Measurements from ENCODE around the gene SHOX.

The SHOX gene

DNA sequence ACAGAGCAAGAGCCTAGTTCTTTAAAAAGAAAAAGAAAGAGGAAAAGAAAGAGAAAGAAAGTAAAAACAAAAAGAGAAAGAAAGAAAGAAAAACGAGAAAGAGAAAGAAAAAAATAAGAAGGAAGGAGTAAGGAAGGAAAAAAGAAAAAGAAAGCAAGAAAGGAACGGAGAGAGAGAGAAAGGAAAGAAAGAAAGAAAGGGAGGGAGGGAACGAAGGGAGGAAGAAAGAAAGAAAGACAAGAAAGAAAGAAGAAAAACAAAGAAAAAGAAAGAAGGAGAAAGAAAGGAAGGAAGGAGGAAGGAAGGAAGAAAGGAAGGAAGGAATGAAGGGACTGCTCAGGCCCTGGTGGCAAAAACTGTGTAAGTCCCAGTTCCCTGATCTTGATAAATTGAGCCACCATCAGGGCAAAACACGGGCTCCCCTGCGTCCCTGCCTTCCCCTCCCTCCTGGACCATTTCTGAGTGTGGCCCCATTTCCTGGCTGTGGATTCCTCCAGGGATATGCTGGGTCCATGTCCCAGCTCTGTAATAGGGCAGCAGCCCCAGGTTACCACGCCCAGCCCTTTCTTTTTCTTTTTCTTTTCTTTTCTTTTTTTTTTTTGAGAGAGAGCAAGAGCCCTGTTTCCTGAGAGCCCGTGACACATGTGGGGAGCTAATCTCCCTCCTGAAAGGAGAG lies 44.8 kb downstream of the SHOX start:
- DNase-seq, result no peak

DNA sequence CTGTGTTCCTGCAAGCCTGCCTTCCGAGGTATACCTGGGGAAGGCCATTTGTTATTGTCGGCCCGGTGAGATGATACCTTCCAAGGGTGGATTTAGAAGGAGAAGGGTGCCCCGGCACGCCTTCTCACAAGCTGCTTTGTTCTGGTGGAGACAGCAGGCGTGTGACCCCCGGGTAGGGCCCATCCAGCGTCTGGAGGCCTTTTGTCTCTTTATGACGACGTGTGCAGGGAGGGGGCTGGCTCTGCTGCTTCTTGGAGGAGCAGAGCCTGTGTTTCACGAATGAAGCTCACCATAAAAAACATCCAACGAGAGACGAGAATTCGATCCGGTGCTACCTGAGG lies 45.3 kb downstream of the SHOX start:
- DNase-seq, result no peak

DNA sequence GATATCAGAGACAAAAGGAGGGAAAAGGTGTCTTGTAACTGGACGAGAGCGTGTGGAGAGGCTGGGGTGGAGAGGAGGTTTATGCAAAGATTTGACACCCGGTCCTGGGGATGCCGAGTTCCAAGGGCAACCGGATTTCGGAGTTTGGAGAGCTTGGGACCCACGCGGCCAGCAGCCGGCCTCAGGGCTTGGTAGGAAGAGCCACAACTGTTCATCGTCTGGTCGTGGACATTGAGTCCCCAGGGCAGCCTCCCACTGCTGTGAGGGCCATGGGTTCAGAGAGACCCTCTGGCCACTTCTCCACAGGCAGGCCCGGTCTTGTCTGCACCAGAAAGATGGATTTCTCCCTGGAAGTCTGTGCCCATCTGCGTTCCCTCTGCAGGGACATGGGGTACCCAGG lies 46.8 kb downstream of the SHOX start:
- DNase-seq, result no peak

DNA sequence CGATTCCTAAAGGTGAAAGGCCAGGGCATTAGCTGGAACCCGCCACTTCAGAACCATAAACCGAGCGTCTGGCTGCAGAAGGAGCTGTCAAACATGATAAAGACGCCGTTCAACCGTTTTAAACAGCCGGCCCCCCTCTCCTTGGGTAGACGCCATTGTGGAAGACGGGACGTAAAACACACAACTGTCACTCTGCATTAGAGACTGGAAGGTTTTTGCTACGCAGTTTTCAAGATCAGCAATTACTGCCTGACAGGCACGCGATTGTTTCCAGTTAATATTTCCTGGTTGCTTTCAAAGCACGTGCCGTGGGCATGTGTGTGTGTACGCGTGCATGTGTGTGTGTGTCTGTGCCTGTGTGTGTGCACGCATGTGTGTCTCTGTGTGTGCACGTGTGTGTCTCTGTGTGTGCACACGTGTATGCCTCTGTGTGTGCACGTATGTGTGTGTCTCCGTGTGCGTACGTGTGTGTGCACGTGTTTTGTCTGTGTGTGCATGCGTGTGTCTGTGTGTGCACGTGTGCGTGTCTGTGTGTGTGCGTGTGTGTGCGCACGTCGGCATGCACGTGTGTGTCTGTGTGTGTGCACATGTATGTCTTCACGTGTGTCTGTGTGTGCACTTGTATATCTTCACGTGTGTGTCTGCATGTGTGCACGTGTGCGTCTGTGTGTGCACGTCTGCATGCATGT lies 48.8 kb downstream of the SHOX start:
- DNase-seq, result no peak

DNA sequence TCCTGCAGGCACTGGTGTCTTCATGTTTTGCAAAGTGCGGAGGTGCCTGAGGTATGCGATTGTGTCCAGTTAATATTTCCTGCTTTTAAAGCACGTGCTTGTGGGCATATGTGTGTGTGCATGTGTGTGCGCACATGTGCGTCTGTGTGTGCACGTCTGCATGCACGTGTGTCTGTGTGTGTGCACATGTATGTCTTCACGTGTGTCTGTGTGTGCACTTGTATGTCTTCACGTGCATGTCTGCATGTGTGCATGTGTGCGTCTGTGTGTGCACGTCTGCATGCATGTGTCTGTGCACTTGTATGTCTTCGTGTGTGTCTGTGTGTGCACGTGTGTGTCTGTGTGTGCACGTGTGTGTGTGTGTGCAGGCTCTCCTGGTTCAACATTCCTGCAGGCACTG lies 49.5 kb downstream of the SHOX start:
- no peak for DNase-seq

DNA sequence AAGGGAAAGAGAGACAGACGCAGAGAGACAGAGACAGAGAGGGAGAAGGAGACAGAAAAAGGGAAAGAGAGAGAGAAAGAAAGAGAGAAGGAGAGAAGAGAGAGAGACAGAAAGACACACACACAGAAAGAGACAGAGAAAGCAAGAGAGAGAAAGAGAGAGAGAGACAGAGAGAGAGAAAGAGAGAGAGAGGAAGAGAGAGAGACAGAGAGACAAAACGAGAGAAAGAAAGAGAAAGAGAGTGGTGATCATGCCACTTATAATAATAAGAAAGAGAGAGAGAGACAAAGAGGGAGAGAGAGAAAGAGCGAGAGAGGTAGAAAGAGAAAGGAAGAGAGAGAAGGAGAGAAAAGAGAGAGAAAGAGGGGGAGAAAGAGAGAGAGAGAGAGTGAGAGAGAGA lies 51.4 kb downstream of the SHOX start:
- no peak for DNase-seq

DNA sequence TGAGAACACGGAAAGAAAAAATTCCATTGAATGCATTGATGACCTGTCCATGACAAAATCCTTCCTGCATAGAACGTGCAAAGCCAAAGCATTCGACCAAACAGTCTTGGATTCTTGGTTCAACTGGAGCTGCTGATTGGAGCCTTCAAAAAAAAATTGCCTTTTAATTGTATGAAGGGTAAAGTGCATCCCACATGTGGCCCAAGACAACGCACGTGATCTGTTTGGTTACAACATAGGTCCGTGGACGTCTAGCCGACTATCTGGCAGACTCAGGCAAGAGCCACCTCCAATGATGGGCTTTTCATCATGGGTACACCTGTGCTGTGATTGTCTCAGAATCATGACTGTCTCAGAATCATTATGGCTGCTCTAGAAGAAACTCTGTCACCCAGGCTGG lies 52.3 kb downstream of the SHOX start:
- no peak for DNase-seq

DNA sequence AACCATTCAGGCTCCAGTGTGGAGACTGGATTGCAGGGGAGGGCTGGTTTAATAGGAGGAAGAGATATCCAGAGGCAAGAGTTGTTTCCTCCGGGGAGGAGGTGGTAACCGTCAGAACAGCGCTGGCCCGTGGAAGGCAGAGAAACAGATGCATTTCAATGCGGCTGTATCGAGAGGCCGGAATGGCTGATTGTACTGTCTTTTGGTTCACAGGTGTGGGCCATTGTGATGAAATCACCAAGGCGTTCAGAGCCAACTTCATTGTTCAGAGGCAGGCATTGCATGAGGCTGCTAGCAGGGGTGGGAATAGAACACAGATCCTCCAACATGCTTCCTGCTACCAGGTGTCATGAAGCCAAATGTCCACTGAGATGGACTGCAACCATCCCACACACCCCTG lies 53.0 kb downstream of the SHOX start:
- DNase-seq, result no peak

DNA sequence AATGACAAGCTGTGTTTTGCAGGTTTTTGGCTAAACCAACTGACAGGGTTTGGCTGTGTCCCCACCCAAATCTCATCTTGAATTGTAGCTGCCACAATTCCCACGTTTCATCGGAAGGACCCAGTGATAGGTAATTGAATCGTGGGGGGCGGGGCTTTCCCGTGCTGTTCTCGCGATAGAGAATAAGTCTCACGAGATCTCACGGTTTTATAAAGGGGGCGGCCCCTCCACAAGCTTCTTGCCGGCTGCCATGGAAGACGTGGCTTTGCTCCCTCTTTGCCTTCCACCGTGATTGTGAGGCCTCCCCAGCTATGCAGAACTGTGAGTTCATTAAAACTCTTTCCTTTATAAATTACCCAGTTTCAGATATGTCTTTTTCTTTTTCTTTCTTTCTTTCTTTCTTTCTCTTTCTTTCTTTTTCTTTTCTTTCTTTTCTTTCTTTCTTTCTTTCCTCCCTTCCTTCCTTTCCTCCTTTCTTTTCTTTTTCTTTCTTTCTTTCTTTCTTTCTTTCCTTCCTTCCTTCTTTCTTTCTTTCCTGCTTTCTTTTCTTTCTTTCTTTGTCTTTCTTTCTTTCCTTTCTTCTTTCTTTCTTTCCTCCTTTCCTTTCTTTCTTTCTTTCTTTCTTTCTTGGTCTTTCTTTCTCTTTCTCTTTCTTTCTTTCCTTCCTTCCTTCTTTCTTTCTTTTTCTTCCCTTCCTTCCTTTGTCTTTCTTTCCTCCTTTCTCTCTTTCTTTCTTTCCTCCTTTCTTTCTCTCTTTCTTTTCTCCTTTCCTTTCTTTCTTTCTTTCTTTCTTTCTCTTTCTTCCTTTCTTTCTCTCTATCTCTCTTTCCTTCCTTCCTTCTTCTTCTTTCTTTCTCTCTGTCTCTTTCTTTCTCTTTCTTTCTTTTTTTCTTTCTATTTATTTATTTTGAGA lies 54.8 kb downstream of the SHOX start:
- DNase-seq, result no peak

DNA sequence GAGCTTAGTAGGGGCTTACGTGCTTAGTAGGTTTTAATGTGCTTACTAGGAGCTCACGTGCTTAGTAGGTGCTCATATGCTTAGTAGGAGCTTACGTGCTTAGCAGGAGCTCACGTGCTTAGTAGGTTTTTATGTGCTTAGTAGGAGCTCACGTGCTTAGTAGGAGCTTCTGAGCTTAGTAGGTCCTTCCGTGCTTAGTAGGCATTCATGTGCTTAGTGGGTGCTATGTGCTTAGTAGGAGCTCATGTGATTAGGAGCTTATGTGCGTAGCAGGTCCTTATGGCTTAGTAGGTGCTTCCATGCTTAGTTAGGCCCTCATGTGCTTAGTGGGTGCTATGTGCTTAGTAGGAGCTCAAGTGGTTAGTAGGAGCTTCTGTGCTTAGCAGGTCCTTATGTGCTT lies 59.4 kb downstream of the SHOX start:
- no peak for DNase-seq

DNA sequence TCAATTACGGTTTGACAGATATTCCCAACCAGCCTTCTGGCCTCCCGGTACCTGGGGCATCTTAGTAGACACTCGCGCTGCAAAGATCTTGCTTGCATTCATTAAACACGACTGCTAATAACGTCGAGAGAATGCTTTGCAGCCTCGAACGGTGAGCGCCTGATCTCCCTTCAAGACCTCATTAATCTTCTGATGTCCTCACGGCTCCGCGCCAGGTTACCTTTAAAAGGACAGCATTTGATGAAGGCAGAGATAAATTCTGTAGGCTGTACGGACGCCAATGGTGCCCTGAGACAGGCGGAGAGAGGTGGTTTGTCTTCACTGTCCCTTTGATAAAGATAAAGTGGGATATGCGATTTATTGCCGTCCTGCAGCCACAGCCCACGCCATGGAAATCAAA lies 64.2 kb downstream of the SHOX start:
- no peak for DNase-seq

DNA sequence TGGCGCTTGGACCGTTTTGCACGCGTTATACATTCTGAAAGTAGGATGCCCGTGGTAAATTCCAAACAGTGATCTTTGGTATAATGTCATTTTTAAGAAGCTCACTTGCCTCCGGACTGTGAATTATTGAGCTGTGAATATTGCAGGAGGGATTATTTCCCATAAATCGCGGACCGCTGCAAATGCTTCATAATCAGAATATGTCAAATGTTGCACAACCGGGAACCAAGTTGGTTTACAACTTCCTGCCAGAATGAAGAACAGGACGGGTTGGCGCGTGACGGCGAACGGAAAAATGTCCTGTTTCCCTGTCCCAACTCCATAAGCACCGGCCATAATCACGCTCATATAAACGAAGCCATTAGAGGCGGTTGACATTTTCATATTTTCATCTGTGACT lies 67.6 kb downstream of the SHOX start:
- DNase-seq, result no peak

DNA sequence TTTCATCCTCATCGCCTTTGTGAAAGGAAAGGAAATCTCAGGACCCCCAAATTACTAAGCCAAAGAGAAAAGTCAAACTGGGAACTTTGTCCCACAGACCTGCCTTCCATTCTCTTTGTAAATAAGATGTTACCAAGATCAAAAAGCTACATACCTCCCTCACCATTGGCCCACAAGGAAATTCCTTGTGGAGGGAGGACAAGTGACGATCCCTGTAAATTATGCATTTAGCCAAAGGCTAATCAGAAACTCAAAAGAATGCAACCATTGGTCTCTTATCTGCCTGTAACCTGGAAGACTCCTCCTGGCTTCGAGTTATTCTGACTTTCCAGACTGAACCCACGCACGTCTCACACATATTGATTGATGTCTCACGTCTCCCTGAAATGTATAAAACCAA lies 70.3 kb downstream of the SHOX start:
- no peak for DNase-seq

DNA sequence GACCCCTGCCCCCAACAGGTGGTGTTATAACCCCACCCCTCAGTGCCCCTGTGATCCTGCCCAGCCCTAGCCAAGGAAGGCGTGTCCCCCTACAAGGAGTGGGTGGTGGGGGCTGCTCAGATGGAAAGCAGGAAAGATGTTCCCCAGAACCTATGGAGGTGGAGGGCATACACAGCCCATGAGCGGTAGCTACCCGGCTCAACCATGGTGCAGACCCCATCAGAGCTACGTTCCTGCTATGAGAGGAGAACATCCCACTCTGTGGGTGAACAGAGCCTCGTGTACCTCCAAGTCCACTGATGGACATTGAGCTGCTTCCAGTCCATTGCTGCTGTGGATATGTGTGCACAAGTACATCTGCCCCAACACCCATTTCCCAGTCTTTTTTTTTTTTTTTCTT lies 71.1 kb downstream of the SHOX start:
- DNase-seq, result no peak

DNA sequence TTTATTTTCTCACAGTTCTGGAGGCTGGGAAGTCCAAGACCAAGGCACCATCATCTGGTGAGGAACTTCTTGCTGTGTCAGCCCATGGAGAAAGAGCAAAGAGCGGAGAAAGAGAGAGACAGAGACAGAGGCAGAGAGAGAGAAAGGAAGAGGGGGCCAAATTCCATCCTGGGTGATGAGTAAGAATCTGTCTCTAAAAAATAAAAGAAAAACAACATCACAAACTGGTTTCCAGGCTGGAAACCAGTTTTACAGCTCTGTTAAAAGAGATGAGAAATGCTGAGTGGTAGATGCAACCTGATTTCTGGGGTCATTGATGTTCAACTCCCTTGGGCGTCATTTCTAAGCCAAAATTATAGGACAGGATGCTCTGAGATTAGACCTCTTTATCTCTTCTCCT lies 72.9 kb downstream of the SHOX start:
- DNase-seq, result no peak

DNA sequence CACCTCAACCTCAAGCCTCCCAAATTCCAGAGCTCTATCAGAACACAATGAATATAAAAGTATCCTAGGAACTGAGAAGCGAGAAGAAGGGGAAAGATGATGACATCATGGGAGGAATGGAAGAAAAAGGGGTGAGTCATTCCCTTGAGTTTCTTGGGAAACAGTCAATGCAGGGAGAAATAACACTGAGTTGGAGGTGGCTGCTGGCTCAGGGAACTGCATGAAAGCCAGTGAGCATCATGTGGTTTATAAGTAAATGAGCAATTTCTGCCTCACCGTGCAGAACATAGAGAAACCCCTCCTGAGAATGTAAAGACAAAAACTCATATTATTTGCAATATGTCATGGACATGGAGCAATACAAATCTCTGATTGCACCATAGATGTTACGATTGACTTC lies 73.3 kb downstream of the SHOX start:
- DNase-seq, result no peak

All from CD4-positive, alpha-beta T cell treated with Interleukin-17A for 4 hours (primary cell).